CD14-positive monocyte (primary cell): ENCODE measurements around the gene GOLGA5. TPM values are rescaled to one million over a fixed set of nuclear protein-coding genes. Genes with fewer than 3 reads are reported as not detected.
A peak's percentile ranks its signal among the peaks of the same experiment; 100 is the strongest.

Experiments
- DNase-seq, 3 donors: peaks; one replicate each; pipeline ENCODE4 v3.0.0-alpha.2; 2011 to 2022
- H2AFZ ChIP-seq: 2 replicates; pipeline ENCODE4 v1.6.0; 2012; ENCODE audit warnings: mild to moderate bottlenecking, low read depth, low read length, inconsistent platforms; ENCODE audit not compliant: insufficient read depth, poor library complexity, severe bottlenecking
- H3K27ac ChIP-seq, 2 donors: 1 replicate in 1 of 2; 2 replicates in 1 of 2; pipeline ENCODE4 v1.5.1; 2012 to 2013; ENCODE audit warnings: low read length in 2 of 2, control low read depth in 1 of 2, inconsistent platforms in 1 of 2, low read depth in 1 of 2, mild to moderate bottlenecking in 1 of 2
- H3K27me3 ChIP-seq, 2 donors: one replicate each; pipeline versions ENCODE4 v1.6.0 to v1.6.1; 2011 to 2013; ENCODE audit warnings: low read length in 2 of 2; ENCODE audit not compliant: control insufficient read depth in 2 of 2, insufficient read depth in 2 of 2
- H3K36me3 ChIP-seq, 2 donors: replicated peaks in 1 of 2; 1 replicate in 1 of 2; 2 replicates in 1 of 2; pipeline versions ENCODE4 v1.5.1 to v1.6.1; 2012 to 2013; ENCODE audit warnings: low read length in 2 of 2, control low read depth in 1 of 2, inconsistent platforms in 1 of 2, mild to moderate bottlenecking in 1 of 2; ENCODE audit not compliant: insufficient read depth in 2 of 2, control insufficient read depth in 1 of 2
- H3K4me1 ChIP-seq, 2 donors: 1 replicate in 1 of 2; 2 replicates in 1 of 2; pipeline versions ENCODE4 v1.5.1 to v1.6.1; 2012 to 2013; ENCODE audit warnings: low read length in 2 of 2, control low read depth in 1 of 2, inconsistent platforms in 1 of 2, mild to moderate bottlenecking in 1 of 2, moderate library complexity in 1 of 2; ENCODE audit not compliant: insufficient read depth in 2 of 2, control insufficient read depth in 1 of 2
- H3K4me2 ChIP-seq: replicated peaks from 2 replicates; pipeline ENCODE3; 2012; ENCODE audit warnings: low read length, moderate library complexity, mild to moderate bottlenecking; ENCODE audit not compliant: poor library complexity, severe bottlenecking; ENCODE audit errors: extremely low read depth
- H3K4me3 ChIP-seq, 3 experiments: fragments of 200-600 bp in 1 of 3; sonication (generic) in 1 of 3; replicated peaks in 1 of 3; 1 replicate in 2 of 3; 2 replicates in 1 of 3; pipeline ENCODE4 v1.5.1; 2011 to 2013; ENCODE audit warnings: low read length in 3 of 3, mild to moderate bottlenecking in 3 of 3, control low read depth in 2 of 3, low read depth in 2 of 3, inconsistent platforms in 1 of 3, moderate library complexity in 1 of 3
- H3K79me2 ChIP-seq: 2 replicates; pipeline ENCODE4 v1.6.0; 2012; ENCODE audit warnings: mild to moderate bottlenecking, control low read depth, inconsistent platforms, low read length, moderate library complexity; ENCODE audit not compliant: insufficient read depth
- H3K9ac ChIP-seq: 2 replicates; pipeline ENCODE4 v1.6.0; 2017; ENCODE audit warnings: low read length, mild to moderate bottlenecking; ENCODE audit not compliant: insufficient read depth, poor library complexity, severe bottlenecking
- H3K9me3 ChIP-seq, 2 donors: replicated peaks in 1 of 2; 1 replicate in 1 of 2; 2 replicates in 1 of 2; pipeline versions ENCODE4 v1.5.1 to v1.6.1; 2012 to 2013; ENCODE audit warnings: low read length in 2 of 2, control low read depth in 1 of 2; ENCODE audit not compliant: control insufficient read depth in 1 of 2, insufficient read depth in 1 of 2
- H4K20me1 ChIP-seq: 2 replicates; pipeline ENCODE4 v1.6.0; 2012; ENCODE audit warnings: mild to moderate bottlenecking, low read length, control low read depth, moderate library complexity; ENCODE audit not compliant: insufficient read depth
- H3K27ac Mint-ChIP-seq, 7 donors: one replicate each; pipeline ENCODE4 v1.8.0; 2020; ENCODE audit warnings: mild to moderate bottlenecking in 7 of 7, mixed read lengths in 7 of 7, moderate library complexity in 6 of 7, inconsistent platforms in 2 of 7
- H3K27me3 Mint-ChIP-seq, 3 donors: one replicate each; pipeline ENCODE4 v1.8.0; 2021 to 2022; ENCODE audit warnings: low read depth in 3 of 3, mild to moderate bottlenecking in 3 of 3, mixed read lengths in 3 of 3, moderate library complexity in 3 of 3, inconsistent platforms in 1 of 3
- H3K36me3 Mint-ChIP-seq, 2 donors: one replicate each; pipeline ENCODE4 v1.8.0; 2020; ENCODE audit warnings: mixed read lengths in 2 of 2, inconsistent platforms in 1 of 2, mild to moderate bottlenecking in 1 of 2
- H3K4me1 Mint-ChIP-seq: one replicate; pipeline ENCODE4 v1.8.0; 2020; ENCODE audit warnings: mild to moderate bottlenecking, mixed read lengths
- H3K4me3 Mint-ChIP-seq, 2 donors: one replicate each; pipeline ENCODE4 v1.8.0; 2020; ENCODE audit warnings: mild to moderate bottlenecking in 2 of 2, mixed read lengths in 2 of 2, moderate library complexity in 1 of 2
- H3K9me3 Mint-ChIP-seq, 7 donors: one replicate each; pipeline ENCODE4 v1.8.0; 2020 to 2022; ENCODE audit warnings: mixed read lengths in 7 of 7, mild to moderate bottlenecking in 6 of 7, moderate library complexity in 6 of 7, inconsistent platforms in 2 of 7
- CTCF ChIP-seq: fragments of 200-600 bp; IDR thresholded peaks from one replicate; pipeline ENCODE4 v1.8.0; 2022; ENCODE audit warnings: antibody characterized with exemption, mild to moderate bottlenecking
- WGBS: methylation state at CpG from one replicate; pipeline ENCODE4 v1.1.5; 2013; ENCODE audit warnings: missing lambda C conversion rate; ENCODE audit not compliant: insufficient coverage; 5-methylcytosine and 5-hydroxymethylcytosine counted together
- intact Hi-C, 2 donors: fragments of 100-400 bp; cut with micrococcal nuclease; formaldehyde crosslinking; loops; one replicate each; pipeline versions ENCODE4 v1.15.0 to v1.15.1; 2023
- polyA plus RNA-seq, 3 donors: library from polyadenylated mRNA; depleted of rRNA in 1 of 3; unstranded in 2 of 3; stranded (reverse) in 1 of 3; fragments of 300-500 nt in 2 of 3; fragments of >200 nt in 1 of 3; fragmentation: Illumina TruSeq in 2 of 3; gene quantifications; 1 replicate in 2 of 3; 2 replicates in 1 of 3; pipeline ENCODE4 v1.2.3, GENCODE V29; 2012 to 2021

GOLGA5 gene
- polyA plus RNA-seq, 3 donors, result 12.4 to 19.0 (median 16.3) TPM

- Histone ChIP-seq H3K9me3 (peaks cover 17 to 25% of the 10 kb centered on the region in 2 donors), H3K9ac (peak overlapping the region; percentile 9), H4K20me1 (no peaks in the 10 kb centered on the region), H3K36me3 (no peaks in the 10 kb centered on the region), H3K4me3 (peak overlapping the region in 1 of 3 experiments; percentile 50), H3K4me1 (peaks cover 4 to 25% of the 10 kb centered on the region in 2 donors), H3K4me2 (peak overlapping the region; percentile 56), H3K27ac (peak overlapping the region in 1 of 2 donors; percentile 82), H2AFZ (no peak overlapping the region), H3K79me2 (no peaks in the 10 kb centered on the region), H3K27me3 (no peaks in the 10 kb centered on the region)
- WGBS, result no CpG with 5 or more reads among the region's 1 CpG
- no peak for DNase-seq
- peak overlapping the region in 6 of 7 donors; percentile 48 to 89 (median 76) for H3K27ac Mint-ChIP-seq
- H3K4me3 Mint-ChIP-seq, result peak overlapping the region in 1 of 2 donors; percentile 40
- peaks cover 0 to 3% (median 0%) of the 10 kb centered on the region in 3 donors for H3K27me3 Mint-ChIP-seq
- no peak for TF ChIP-seq CTCF
- peaks cover 0 to 11% of the 10 kb centered on the region in 2 donors for H3K36me3 Mint-ChIP-seq
- peaks cover 20% of the 10 kb centered on the region for H3K4me1 Mint-ChIP-seq
- intact Hi-C loops, result loop anchor here in 1 of 2 donors (5.0 kb wide), 1 partner anchor 39 kb away; the partner anchor contains the start of gene LGMN
- H3K9me3 Mint-ChIP-seq, result peaks cover 14 to 37% (median 26%) of the 10 kb centered on the region in 7 donors
Measured at GRCh38 chr14:92786427-92786756, 7.7 kb upstream of the GOLGA5 start.

GRCh38 chr14:92787554-92787953 lies 6.6 kb upstream of the GOLGA5 start:
- H3K9me3 ChIP-seq, result peaks cover 17 to 25% of the 10 kb centered on the region in 2 donors
- no peaks in the 10 kb centered on the region for H3K36me3 ChIP-seq
- no peak overlapping the region for H3K4me2 ChIP-seq
- no peak for DNase-seq
- Mint-ChIP-seq H3K4me1 (peaks cover 20% of the 10 kb centered on the region), H3K27ac (no peak overlapping the region), H3K36me3 (peaks cover 0 to 11% of the 10 kb centered on the region in 2 donors), H3K27me3 (peaks cover 0 to 2% (median 0%) of the 10 kb centered on the region in 3 donors), H3K4me3 (no peak overlapping the region), H3K9me3 (peaks cover 14 to 37% (median 26%) of the 10 kb centered on the region in 7 donors)
- no CpG with 5 or more reads among the region's 2 CpGs for WGBS
- H3K4me3 ChIP-seq, result no peak overlapping the region
- H4K20me1 ChIP-seq, result no peaks in the 10 kb centered on the region
- no peak overlapping the region for H2AFZ ChIP-seq
- H3K27me3 ChIP-seq, result no peaks in the 10 kb centered on the region
- intact Hi-C loops, result loop anchor here in 1 of 2 donors (5.0 kb wide), 1 partner anchor 40 kb away; the partner anchor contains the start of gene LGMN
- H3K27ac ChIP-seq, result no peak overlapping the region
- H3K9ac ChIP-seq, result no peak overlapping the region
- peaks cover 4 to 26% of the 10 kb centered on the region in 2 donors for H3K4me1 ChIP-seq
- H3K79me2 ChIP-seq, result no peaks in the 10 kb centered on the region
- TF ChIP-seq CTCF, result no peak
